HG02885 (cell line): ENCODE measurements around the gene LIG1.
"Not testable (repeated sequence)": the region's sequence is repeated elsewhere in the genome, so short reads cannot be mapped to it uniquely, and the experiment has no call there.

Experiments used
- ATAC-seq: cut with Tn5 transposase; IDR thresholded peaks from one replicate; pipeline ENCODE4 v1.9.1; 2021; ENCODE audit warnings: mild to moderate bottlenecking; ENCODE audit not compliant: unreplicated experiment, poor library complexity

LIG1 gene

GRCh38 chr19:48088991-48089390 lies 81.2 kb downstream of the LIG1 start:
- ATAC-seq, result not testable (repeated sequence)

- no peak for ATAC-seq
Observed at GRCh38 chr19:48085904-48086864, 84.0 kb downstream of the LIG1 start.

GRCh38 chr19:48085076-48085475 lies 85.1 kb downstream of the LIG1 start:
- no peak for ATAC-seq

- no peak for ATAC-seq
Observed at GRCh38 chr19:48081106-48081505, 89.0 kb downstream of the LIG1 start.

- not testable (repeated sequence) for ATAC-seq
Observed at GRCh38 chr19:48070177-48070769, 99.9 kb downstream of the LIG1 start.

GRCh38 chr19:48069435-48069834 lies 100.7 kb downstream of the LIG1 start:
- no peak for ATAC-seq
